Effector memory CD8-positive, alpha-beta T cell (primary cell): ENCODE data around the gene DNAH17.

Experiments used
- ATAC-seq: fragments of 150-1000 bp; cut with Tn5 transposase; replicated peaks from 2 replicates; pipeline ENCODE4 v1.10.0; 2021; ENCODE audit warnings: mild to moderate bottlenecking, moderate library complexity
- DNase-seq, 3 experiments: peaks; one replicate each; pipeline ENCODE4 v3.0.0; 2021
- H3K27ac Mint-ChIP-seq, 2 donors: one replicate each; pipeline ENCODE4 v1.8.0; 2022; ENCODE audit warnings: mild to moderate bottlenecking in 2 of 2, mixed read lengths in 2 of 2, moderate library complexity in 2 of 2
- H3K27me3 Mint-ChIP-seq, 2 donors: one replicate each; pipeline ENCODE4 v1.8.0; 2022; ENCODE audit warnings: mixed read lengths in 2 of 2
- H3K36me3 Mint-ChIP-seq: one replicate; pipeline ENCODE4 v1.8.0; 2022; ENCODE audit warnings: mild to moderate bottlenecking, moderate library complexity, mixed read lengths; ENCODE audit not compliant: insufficient read depth
- H3K4me1 Mint-ChIP-seq, 2 donors: one replicate each; pipeline ENCODE4 v1.8.0; 2022; ENCODE audit warnings: low read depth in 2 of 2, mixed read lengths in 2 of 2
- H3K4me3 Mint-ChIP-seq, 2 donors: one replicate each; pipeline ENCODE4 v1.8.0; 2022; ENCODE audit warnings: mild to moderate bottlenecking in 2 of 2, mixed read lengths in 2 of 2, moderate library complexity in 2 of 2
- H3K9me3 Mint-ChIP-seq, 2 donors: one replicate each; pipeline ENCODE4 v1.8.0; 2022; ENCODE audit warnings: mixed read lengths in 2 of 2

The DNAH17 gene

DNA sequence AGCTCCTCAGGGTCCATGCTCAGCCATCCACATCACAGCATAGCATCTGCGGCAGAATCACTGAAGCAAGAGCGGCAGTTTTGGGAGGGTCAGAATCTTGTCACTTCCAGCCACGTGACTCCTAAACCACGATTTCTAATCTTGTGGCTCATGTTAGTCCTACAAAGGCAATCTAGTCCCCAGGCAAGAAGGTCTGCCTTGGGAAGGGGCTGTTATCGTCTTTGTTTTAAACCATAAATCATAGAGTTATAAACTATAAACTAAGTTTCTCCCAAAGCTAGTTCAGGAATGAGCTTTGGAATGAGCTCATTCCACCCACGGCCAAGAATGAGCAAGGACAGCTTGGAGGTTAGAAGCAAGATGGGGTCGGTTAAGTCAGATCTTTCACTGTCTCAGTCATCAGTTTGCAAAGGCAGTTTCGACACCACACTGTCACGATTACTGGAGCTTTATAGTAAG, 20.8 kb upstream of the DNAH17 start:
- Mint-ChIP-seq H3K9me3 (no peaks in the 10 kb centered on the region), H3K4me1 (no peaks in the 10 kb centered on the region), H3K36me3 (no peaks in the 10 kb centered on the region), H3K4me3 (no peak overlapping the region), H3K27ac (no peak overlapping the region), H3K27me3 (peaks cover 54 to 62% of the 10 kb centered on the region in 2 donors)
- no peak for ATAC-seq
- DNase-seq: no peak

DNA sequence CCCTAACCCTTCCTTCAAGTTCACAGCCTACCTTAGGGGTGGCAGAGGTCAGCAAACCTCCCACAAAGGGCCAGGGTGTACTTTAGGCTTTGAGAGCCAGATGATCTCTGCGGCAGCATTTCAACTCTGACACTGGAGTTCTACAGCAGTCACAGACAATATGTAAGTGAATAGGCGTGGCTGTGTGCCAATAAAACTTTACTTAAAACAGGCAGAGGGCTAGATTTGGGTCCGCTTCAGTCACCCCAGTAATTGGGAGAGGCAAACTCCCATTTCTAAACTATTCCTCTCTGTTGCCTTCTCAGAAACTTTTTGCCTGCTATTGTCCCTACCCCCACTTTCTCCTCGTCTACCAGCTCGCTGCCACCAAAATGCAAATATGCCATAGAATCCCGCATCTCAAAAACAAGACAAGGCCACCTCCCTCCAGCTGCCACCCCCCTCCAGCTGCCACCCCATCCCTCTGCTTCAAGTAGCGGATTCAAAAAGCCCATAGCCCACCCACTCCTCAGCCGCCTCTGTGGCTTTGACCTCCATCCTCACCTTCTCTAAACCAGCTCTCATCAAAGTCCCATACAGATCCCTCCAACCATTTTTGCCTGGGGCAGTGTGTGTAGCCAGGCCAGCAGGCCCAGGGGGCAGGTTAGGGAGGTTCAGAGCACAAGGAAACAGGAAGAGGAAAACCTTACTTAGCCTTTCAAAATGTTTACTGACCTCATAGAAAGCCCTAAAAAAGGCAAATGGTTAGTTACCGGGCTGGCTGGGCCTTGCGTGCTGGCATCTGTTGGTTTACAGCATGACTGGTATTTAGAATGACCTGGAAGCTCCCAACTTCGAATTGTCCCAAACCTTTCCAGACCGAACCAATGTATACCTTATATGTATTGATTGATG, 19.9 kb upstream of the DNAH17 start:
- no peak for DNase-seq
- H3K4me3 Mint-ChIP-seq: no peak overlapping the region
- no peak for ATAC-seq
- peaks cover 3% of the 10 kb centered on the region for H3K36me3 Mint-ChIP-seq
- H3K27me3 Mint-ChIP-seq: peaks cover 54 to 60% of the 10 kb centered on the region in 2 donors
- no peaks in the 10 kb centered on the region for H3K9me3 Mint-ChIP-seq
- H3K4me1 Mint-ChIP-seq: no peaks in the 10 kb centered on the region
- no peak overlapping the region for H3K27ac Mint-ChIP-seq

DNA sequence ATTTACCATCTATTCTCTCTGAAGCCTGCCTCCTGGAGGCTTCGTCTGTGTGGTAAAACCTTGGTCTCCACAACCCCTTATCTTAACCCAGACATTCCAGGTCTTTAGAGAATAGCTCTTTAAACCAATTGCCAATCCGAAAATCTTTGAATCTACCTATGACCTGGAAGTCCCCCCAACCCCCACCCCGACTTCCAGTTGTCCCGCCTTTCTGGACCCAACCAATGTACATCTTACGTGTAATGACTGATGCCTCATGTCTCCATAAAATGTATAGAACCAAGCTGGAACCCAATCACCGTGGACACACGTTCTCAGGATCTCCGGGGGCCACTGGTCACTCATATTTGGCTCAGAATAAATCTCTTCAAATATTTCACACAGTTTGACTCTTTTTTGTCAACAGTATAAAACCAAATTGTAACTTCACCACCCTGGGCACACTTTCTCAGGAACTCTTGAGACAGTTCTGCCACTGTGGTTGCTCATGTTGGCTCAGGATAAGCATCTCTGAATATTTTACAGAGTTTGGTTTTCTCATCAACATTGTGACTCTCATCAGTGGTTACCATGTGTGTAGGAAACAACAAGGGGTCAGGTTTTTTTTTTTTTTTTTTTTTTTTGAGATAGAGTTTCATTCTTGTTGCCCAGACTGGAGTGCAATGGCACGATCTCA, 18.1 kb upstream of the DNAH17 start:
- H3K27me3 Mint-ChIP-seq: peaks cover 45 to 48% of the 10 kb centered on the region in 2 donors
- H3K4me1 Mint-ChIP-seq: no peaks in the 10 kb centered on the region
- H3K4me3 Mint-ChIP-seq: no peak overlapping the region
- H3K9me3 Mint-ChIP-seq: no peaks in the 10 kb centered on the region
- H3K36me3 Mint-ChIP-seq: peaks cover 3% of the 10 kb centered on the region
- no peak overlapping the region for H3K27ac Mint-ChIP-seq
- no peak for ATAC-seq
- DNase-seq: no peak

DNA sequence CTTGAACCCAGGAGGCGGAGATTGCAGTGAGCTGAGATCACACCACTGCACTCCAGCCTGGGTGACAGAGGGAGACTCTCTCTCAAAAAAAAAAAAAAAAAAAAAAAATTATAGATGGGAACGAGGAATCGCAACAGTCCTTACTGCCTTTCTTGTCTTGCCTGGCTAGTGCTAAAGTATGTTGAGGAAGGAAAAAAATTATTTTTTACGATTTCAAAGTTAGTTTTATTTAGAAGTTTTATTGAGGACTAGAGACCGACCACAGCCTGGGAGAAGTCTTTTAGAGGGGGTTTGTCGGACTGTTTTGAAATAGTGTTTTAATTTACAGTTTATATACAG, 15.8 kb upstream of the DNAH17 start:
- DNase-seq (no peak), ATAC-seq (no peak)
- no peaks in the 10 kb centered on the region for H3K4me1 Mint-ChIP-seq
- H3K27me3 Mint-ChIP-seq: peaks cover 29 to 39% of the 10 kb centered on the region in 2 donors
- no peaks in the 10 kb centered on the region for H3K9me3 Mint-ChIP-seq
- H3K4me3 Mint-ChIP-seq: no peak overlapping the region
- H3K36me3 Mint-ChIP-seq: peaks cover 3% of the 10 kb centered on the region
- no peak overlapping the region for H3K27ac Mint-ChIP-seq

DNA sequence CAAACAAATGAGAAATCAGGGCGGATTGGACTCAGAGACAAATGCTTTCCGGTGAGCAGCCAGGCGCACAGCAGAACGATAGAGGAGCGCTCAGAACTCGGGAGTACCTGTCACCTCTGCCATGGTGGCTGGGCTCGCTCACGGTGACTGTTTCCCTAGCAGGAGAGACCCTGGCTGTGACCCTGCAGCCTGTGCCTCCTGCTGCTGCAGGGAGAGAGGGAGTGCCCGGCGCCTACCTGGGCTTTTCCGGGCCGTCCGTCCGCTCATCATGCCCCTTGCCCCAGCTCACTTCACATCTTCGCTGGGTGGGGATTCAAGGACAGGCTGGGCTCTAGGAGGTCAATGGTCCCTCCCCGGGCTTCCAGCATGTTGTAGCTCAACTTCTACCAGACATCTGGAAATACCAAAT, 14.1 kb upstream of the DNAH17 start:
- no peak overlapping the region for H3K4me3 Mint-ChIP-seq

DNA sequence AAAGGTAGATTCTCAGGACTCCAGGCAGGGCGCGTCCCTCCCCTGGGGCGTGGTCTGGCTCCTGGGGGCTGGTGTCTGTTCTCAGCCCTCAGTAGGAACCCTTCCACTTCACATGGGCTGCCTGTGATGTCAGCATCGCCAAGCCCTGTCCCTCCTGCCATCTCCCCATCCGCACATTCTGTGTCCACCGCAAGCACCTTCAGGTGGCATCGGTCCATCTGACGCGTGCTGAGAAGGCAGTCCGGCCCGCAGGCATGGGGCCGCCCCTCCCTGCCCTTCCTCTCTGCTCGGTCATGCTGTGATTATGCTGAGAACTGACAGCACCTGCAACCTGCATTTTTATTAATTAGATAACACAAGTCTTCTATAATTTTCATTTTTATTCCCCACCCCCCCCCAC, 12.7 kb upstream of the DNAH17 start:
- H3K27ac Mint-ChIP-seq: no peak overlapping the region

More for the DNA sequence above, 14.1 kb upstream of the DNAH17 start:
- Mint-ChIP-seq H3K27me3 (peaks cover 24 to 38% of the 10 kb centered on the region in 2 donors), H3K4me1 (no peaks in the 10 kb centered on the region), H3K9me3 (no peaks in the 10 kb centered on the region), H3K27ac (no peak overlapping the region), H3K36me3 (peaks cover 3% of the 10 kb centered on the region)
- ATAC-seq: no peak
- no peak for DNase-seq

DNA sequence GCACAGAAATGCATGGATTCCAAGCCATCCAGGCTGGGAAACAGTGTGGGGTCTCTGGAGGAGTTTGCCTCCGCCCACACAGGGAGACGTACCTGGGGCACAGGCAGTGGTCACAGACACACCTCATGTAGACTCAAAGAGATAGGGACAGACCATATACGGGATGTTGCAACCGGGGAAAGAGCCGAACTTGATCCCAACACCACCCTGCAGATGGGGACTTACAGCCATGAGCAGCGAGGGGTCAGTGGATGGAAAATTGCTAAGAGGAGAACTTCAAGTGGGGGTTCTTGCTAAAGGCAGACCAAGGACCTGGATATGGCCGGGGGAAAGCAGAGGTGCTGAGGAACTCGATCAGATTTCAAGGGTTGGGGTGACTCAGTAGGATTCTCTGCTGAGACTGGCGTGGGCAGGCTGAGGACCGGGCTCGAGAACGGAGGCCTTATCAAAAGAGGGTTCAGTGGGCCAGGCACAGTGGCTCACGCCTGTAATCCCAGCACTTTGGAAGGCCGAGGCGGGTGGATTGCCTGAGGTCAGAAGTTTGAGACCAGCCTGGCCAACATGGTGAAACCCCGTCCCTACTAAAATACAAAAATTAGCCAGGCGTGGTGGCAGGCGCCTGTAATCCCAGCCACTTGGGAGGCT, 12.0 kb upstream of the DNAH17 start:
- H3K9me3 Mint-ChIP-seq: no peaks in the 10 kb centered on the region
- H3K27me3 Mint-ChIP-seq: peaks cover 18 to 43% of the 10 kb centered on the region in 2 donors
- no peak for ATAC-seq
- no peak for DNase-seq
- H3K4me1 Mint-ChIP-seq: no peaks in the 10 kb centered on the region
- peak overlapping the region in 1 of 2 donors; percentile 7 for H3K27ac Mint-ChIP-seq
- H3K36me3 Mint-ChIP-seq: peaks cover 3% of the 10 kb centered on the region
- H3K4me3 Mint-ChIP-seq: no peak overlapping the region

More for the DNA sequence above, 12.7 kb upstream of the DNAH17 start:
- no peak for DNase-seq
- Mint-ChIP-seq H3K4me3 (no peak overlapping the region), H3K4me1 (no peaks in the 10 kb centered on the region), H3K27me3 (peaks cover 19 to 38% of the 10 kb centered on the region in 2 donors), H3K36me3 (peaks cover 3% of the 10 kb centered on the region), H3K9me3 (no peaks in the 10 kb centered on the region)
- ATAC-seq: no peak

DNA sequence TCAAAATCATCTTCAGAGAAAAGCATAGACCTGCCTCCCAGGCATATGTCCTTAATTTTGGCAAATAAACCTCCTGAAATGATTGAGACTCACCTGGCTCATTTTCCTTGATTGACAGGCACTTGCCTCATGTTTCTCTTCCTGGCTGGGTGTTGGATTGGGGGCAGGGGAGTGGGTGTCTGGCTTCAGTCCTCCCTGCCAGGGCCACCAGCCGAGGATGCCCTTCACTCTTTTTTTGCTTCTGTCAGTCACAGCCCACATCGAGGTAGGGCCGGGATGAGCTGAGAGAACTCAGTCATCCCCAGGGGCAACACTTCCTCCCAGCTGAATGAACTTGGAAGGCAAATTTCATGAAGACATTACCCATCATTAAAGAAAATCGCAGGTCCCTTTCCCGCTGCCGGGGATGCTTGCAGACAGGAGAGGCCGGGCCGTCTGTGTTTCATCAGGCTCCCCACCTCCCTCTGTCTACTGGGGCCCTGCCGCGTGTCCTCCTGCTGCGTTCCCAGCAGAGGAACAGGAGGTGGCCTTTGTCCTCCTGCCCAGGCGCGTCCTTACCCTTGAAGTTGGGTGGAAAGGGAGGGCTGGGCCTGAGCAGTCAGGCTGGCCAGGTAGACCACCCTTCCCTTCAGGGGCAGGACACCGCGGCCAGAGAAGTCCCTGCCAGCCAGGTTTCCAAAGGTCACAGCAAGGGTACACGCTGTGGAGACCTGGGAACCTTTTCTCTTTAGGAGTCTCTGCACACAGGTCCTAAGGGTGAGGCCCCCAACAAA, 11.2 kb upstream of the DNAH17 start:
- H3K27me3 Mint-ChIP-seq: peaks cover 20 to 50% of the 10 kb centered on the region in 2 donors
- H3K4me1 Mint-ChIP-seq: no peaks in the 10 kb centered on the region
- H3K27ac Mint-ChIP-seq: no peak overlapping the region
- no peak for DNase-seq
- no peaks in the 10 kb centered on the region for H3K9me3 Mint-ChIP-seq
- H3K36me3 Mint-ChIP-seq: peaks cover 3% of the 10 kb centered on the region
- no peak overlapping the region for H3K4me3 Mint-ChIP-seq
- ATAC-seq: no peak

DNA sequence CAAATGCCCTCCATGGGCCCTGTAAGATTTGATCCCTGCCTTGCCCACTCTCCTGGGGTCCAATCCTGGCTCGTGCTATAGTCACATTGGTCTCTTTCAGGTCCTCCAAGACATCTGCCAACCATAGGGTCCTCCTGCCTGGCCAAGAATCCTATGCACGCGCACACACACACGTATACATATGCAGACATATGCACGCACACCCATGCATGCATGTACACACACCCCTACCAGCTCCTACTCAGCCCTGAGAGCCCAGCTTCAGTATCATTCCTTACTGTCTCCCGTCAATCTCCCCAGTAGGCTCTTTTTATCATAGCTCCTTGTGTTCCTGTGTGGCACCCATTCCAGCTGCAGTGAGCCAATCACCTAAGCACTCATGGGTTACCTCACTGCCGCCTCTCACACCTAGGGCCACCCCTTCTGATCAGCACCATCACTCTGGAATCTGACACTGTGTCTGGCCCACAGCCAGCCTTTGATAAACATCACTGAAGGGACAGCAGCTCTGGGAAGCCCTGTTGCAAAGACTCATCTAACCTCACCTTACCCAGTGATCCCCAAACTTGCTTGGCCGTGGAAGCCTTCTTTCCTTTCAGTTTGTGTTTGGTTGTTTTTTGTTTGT, 7.9 kb upstream of the DNAH17 start:
- DNase-seq: no peak
- Mint-ChIP-seq H3K27ac (no peak overlapping the region), H3K9me3 (no peaks in the 10 kb centered on the region), H3K4me3 (no peak overlapping the region), H3K4me1 (no peaks in the 10 kb centered on the region), H3K27me3 (peaks cover 20 to 54% of the 10 kb centered on the region in 2 donors), H3K36me3 (peaks cover 5% of the 10 kb centered on the region)
- ATAC-seq: no peak

DNA sequence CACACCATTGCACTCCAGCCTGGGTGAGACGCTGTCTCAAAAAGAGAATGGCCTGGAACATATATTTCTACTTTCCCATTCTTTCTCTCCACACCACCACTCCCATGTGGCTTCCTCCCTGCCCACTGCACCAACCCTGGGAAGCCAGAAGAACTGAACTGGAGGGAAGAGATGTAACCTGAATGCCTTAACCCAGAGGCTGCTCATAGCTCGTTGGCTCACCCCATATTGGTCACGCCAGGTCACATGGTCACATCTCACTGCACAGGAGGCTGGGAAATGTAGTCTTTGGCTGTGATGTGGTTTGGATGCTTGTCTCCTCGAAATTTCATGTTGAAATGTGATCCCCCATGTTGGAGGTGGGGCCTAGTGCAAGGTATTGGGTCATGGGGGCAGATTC, 5.9 kb upstream of the DNAH17 start:
- DNase-seq (no peak), ATAC-seq (no peak)

DNA sequence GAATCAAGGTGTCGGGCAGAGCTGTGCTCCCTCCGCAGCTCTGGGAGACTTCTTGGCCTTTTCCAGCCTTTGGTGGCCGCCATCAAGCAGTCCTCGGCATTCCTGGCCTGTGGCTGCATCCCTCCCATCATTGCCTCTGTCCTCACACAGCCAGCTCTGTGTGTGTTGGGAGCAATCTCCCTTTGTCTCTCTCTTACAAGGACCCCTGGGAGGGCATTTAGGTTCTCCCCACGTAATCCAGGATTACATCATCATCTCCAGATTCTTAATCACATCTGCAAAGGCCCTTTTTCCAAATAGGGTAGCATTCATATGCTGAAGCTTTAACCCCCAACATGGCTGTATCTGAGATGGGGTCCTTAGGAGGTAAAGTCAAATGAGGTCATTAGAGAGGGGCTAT, 4.1 kb upstream of the DNAH17 start:
- DNase-seq (no peak), ATAC-seq (no peak)
- no peaks in the 10 kb centered on the region for H3K4me1 Mint-ChIP-seq
- peaks cover 5% of the 10 kb centered on the region for H3K36me3 Mint-ChIP-seq
- peaks cover 16 to 34% of the 10 kb centered on the region in 2 donors for H3K27me3 Mint-ChIP-seq
- no peak overlapping the region for H3K27ac Mint-ChIP-seq
- no peaks in the 10 kb centered on the region for H3K9me3 Mint-ChIP-seq
- no peak overlapping the region for H3K4me3 Mint-ChIP-seq

More for the DNA sequence above, 5.9 kb upstream of the DNAH17 start:
- H3K27me3 Mint-ChIP-seq: peaks cover 20 to 44% of the 10 kb centered on the region in 2 donors
- H3K36me3 Mint-ChIP-seq: peaks cover 5% of the 10 kb centered on the region
- H3K9me3 Mint-ChIP-seq: no peaks in the 10 kb centered on the region
- no peak overlapping the region for H3K4me3 Mint-ChIP-seq
- no peak overlapping the region for H3K27ac Mint-ChIP-seq
- no peaks in the 10 kb centered on the region for H3K4me1 Mint-ChIP-seq

DNA sequence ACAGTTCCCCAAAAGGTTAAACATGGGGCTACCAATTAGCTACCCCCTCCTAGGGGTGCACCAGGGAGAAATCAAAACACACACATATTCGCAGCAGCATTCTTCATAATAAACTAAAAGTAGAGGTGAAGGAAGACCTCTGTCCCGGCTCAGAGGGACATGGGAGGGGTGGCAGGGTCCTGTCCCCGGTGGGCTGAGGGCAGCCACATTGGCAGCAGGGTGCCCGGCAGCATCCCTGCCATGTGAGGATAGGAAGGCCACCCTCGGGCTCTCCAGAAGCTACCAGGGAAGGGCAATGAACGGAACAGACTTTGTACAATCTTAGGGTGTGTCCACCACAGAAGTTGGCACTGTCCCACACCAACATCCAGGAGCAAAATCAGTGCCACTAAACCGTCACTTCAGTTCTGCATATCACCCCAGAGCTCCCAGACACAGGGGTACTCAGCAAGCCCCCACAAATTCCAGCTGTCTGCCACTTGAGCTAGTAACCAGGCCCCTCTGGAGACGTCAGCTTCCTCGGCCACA, 3.1 kb upstream of the DNAH17 start:
- DNase-seq (no peak), ATAC-seq (no peak)
- Mint-ChIP-seq H3K36me3 (peaks cover 5% of the 10 kb centered on the region), H3K4me3 (no peak overlapping the region), H3K9me3 (no peaks in the 10 kb centered on the region), H3K27ac (no peak overlapping the region), H3K27me3 (peaks cover 24 to 34% of the 10 kb centered on the region in 2 donors), H3K4me1 (no peaks in the 10 kb centered on the region)
